HG02763 (cell line): Measurements from ENCODE around the gene IQSEC3.

Experiments
- ATAC-seq: cut with Tn5 transposase; IDR thresholded peaks from one replicate; pipeline ENCODE4 v1.9.1; 2021; ENCODE audit warnings: mild to moderate bottlenecking, moderate library complexity; ENCODE audit not compliant: unreplicated experiment

Gene IQSEC3

DNA sequence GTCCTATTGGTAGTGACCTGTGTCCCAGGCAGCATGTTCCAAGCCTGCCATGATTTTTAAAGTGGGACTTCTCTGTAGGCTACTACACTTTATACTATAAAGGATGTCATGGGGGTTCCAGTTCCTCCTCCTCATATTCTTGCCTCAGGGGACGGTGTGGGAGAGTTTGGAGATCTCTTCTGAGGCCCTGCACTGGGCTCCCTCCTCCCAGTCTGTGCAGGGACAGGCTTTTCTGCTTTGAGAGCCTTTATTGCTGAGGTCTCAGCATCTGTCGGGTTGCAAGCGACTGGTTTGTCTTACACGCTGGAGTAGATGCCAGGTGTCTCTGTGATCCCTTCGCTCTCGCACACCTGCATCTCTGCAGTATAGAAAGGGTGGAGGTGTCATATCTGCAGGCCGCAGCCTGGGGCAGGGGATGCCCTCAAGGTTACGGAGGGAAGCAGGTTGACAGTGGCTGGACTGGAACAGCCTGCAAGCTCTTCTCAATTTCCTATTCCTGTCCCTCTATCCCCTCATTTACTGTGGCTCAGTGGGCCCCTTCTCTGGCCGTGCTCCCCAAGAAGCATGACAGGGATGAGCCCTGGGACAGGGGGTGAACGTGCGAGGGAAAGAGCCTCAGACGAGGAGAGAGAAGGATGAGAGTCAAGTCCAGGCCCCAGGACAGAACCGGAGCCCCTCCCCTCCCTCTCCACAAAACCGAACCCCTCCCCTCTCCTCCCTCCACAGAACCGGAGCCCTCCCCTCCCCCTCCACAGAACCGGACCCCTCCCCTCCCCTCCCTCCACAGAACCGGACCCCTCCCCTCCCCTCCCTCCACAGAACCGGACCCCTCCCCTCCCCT is 96.1 kb downstream of the IQSEC3 start:
- ATAC-seq = no peak

DNA sequence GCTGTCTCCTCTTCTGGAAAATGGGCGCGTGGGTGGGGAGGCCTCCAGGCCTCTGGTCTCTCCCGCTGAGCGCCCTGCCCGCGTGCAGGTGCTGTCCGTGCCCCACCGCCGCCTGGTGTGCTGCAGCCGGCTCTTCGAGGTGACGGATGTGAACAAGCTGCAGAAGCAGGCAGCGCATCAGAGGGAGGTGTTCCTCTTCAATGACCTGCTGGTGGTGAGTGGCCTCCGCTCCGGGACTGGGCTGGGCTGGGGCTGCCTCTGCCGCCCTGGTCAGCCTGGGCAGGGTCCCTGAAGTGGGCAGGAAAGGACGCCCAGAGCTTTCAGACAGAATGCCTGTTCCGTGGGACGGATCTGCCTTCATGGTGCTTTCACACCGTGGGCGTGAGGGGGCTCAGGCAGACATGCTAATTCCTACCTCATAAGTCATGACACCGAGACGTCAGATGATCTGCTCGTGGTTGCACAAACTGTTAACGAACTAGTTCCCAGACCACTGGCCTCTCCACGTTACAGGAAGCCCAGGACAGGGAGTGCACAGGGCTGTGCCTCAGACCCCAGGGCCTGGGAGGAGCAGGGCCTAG is 96.9 kb downstream of the IQSEC3 start:
- no peak for ATAC-seq

DNA sequence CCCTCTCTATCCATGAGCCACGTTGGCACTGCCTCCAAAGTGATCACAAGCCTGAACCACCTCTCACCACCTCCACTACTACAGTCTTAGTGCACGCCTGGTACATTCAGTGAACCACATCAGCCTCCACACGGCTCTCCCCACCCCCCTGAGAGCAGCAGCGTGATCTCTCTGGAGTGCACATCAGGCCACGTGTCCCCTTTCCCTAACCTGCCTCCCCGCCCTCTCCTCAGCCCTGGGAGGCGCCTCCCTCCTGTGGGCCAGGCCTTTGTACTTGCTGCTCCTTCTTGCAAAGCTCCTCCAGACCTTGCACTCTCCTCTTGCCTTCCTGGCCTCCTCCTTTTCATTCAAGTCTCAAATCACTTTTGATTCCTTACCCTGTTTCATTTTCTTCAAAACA is 97.6 kb downstream of the IQSEC3 start:
- no peak for ATAC-seq

DNA sequence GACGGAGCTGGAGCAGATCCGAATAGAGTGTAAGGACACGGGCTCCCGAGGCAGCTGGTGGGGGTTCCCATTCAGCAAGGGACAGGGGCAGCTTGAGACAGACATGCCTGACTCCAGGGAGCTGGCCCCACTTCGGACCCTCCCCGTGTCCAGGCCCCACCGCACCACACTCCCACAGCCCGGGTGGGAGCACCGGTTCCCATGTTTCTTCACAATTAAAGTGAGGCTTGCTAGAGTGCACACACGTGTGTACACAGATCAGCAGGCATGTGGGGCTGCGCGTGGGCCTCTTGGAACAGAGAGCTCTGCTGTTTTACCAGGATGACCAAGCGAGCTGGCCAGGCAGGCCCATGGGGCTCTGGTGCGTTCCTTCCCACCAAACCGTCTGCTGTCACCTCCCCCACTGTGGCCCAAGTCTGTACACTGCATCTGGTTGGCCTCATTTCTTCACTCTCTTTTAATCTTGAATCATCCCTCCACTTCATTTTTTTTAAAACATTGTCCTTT is 99.3 kb downstream of the IQSEC3 start:
- ATAC-seq = no peak

DNA sequence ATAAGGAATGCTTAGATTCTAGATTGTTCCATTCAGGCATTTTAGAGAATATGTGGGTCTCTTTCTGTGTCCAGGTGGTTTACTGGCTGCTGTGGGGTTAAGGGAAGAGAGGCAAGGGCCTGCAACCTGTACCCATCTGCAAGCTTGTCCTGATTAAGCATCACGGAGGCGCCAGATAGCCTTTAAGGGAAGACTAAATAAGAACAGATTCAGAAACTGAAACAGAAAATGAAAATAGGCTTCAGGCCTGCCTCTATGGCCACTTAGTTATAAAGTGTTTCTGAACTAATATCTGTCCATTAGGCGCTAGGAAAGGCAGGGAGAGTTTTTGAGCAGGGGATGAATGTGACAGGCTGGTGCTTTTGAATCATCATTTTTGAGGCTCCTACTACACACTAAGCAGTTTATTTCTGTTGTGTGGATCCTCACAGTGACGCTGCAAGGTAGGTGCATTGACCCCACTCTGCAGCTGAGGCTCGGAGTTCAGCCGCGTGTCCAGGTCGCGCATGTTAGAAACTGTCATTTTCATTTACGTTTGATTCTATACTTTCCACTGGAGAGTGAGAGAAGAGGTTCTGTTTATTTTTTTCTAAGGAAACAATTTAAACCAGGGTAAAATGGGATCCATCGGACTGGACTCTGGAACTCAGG is 100.0 kb downstream of the IQSEC3 start:
- ATAC-seq = no peak

DNA sequence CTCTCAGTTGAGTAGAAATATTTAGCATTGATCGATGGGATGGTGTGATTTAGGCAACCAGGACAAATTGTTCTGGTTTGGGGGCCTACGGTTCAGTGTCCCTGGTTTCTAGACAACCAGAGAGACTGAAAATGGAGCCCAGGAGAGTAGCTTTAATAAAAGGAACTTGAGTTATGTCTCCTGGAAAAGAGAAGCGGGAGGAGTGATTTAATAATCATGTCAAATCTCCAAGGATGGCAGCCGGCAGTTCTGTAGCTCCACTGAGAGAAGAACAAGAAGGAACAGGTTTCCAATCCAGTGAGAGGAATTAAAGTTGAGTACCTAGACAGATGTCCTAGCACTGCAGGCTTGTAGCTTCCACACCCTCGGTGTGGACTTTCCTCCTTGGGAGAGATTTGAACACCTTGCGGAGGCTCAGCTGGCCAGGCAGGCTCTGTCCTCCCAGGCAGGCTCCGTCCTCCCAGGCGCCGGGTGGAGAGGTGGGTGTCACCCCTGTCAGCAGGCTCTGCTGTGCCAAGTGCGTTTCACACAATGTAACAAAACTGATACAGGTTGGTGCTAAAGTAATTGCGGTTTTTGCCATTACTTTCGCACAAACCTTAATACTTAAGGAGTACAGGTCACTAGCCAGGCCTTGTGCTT is 101.5 kb downstream of the IQSEC3 start:
- no peak for ATAC-seq

DNA sequence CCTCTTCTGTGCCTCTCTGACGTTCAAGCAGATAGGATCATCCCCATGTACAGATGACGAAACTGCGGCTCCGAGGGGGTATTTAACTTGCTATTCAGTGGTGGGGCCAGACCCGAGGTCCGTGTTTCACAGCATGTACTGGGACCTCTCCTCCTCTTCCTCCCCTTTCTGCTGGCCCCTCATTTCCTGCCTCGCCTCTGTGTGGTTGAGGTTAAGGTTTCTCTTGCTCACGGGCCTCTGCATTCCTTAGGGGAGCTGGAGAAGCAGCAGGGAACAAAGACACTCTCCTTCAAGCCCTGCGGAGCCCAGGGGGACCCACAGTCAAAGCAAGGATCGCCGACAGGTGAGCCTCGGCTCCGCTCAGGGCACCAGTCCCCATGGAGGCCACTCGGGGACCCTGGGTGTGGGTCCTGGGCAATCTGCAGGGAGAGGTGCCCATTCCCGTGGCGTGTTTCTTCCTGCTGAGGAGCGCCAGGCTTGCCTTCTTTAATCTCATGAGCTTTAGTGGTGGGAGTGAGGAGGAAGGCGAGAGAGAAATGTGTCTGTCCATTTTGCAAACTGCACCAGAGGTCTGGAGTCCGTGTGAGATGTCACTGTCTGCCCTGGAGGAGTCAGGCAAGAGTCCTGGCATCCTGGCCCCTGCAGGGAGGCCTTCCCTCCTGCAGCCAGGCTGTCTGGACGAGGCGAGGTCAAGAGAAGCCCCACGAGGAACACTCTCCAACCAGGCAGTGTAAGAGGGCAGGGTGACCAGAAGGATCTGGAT is 102.4 kb downstream of the IQSEC3 start:
- no peak for ATAC-seq

DNA sequence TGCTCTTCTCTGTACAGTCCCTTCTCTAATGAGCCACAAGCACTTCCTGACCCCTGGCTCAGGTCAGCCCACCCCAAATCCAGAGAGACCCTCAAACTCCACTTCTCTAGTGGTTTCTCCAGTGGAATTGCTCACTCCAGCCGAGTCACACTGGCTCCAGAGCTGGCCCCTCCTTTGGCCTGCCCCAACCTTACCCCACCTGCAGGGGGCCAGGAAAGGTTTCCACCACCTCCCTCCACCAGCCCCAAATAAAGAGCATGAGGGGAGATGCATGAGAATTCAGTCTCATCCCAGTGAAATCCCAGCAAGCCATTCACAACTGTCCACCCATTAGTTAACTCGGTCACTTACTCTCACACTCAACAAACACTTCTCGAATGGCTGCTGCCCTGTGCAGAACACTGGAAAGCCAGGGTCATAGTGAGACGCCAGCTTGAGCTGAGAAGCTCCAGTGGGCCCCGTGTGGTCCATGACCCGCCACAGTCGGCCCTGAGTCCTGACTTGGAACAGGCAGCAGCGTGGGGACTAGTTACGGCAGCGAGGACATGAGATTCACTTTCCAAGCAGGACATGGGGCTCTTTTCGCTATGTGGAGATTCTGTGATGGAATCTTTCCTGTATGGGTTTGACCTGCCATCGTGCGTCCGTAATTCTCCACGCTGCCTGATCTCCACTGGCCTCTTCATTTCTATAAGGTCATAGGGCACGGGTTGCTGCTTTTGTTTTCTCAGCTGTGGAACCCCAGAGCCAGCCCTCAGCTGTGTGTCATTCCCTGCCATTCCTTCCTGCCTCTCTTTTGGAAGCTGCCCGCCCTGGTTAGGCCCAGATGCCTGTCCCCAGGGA is 103.2 kb downstream of the IQSEC3 start:
- ATAC-seq = no peak

DNA sequence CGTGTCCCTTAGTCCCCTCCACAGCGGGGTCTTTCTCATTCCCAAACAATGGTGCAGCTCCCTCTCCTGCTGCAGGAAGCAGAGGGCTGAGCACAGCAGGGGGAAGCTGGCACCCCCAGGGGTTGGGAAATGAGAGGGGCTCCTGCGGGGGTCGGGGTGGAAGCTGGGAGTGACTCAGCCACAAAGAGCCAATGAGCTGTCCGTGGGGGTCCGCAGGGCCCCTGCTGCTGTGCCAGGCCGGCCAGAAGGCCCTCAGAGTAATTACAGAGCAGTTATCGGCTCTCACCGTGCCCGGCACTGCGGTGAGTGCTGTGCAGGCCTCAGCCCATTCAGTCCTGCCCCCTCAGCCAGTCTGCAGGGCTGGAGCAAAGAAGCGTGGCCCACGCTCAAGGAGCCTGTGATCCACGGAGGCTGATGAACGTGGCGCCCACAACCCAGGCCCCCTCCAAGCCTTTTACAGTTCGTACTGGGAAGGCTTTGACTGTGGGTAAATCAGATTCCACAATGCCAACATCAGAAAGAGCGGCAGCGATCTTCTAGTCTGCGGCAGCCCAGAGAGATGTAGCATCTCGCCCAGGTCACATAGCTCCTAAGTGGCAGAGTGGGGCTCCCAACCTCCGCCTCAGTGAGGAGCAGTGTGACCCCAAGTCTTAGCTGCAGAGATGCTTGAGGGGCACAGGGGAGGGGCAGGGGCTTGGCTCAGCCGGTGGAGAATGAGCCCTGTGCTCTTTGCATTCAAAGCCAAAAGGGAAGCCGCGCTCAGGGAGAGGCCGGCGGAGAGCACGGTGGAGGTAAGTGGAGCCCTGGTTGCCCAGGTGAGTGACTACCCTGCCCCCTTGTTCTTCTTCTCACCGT is 104.0 kb downstream of the IQSEC3 start:
- no peak for ATAC-seq

DNA sequence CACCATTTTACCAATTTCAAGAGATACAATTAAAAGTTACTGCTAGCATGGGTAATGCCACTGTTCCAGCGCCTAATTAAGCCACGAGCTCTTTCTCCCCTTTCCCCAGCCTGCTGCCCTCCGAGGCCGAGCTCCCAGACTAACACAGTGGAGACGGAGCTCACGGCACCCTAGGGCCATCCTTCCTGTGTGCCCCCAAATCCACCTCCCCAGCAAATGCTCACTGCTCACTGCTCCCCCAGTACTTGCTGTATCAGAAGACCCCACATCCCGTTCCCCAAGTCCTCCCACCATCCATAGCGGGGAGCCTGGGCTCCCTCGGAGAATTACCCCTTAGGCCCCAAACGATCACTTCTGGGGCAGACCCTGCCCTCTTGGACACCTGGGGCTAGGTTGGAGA is 104.7 kb downstream of the IQSEC3 start:
- ATAC-seq = no peak

DNA sequence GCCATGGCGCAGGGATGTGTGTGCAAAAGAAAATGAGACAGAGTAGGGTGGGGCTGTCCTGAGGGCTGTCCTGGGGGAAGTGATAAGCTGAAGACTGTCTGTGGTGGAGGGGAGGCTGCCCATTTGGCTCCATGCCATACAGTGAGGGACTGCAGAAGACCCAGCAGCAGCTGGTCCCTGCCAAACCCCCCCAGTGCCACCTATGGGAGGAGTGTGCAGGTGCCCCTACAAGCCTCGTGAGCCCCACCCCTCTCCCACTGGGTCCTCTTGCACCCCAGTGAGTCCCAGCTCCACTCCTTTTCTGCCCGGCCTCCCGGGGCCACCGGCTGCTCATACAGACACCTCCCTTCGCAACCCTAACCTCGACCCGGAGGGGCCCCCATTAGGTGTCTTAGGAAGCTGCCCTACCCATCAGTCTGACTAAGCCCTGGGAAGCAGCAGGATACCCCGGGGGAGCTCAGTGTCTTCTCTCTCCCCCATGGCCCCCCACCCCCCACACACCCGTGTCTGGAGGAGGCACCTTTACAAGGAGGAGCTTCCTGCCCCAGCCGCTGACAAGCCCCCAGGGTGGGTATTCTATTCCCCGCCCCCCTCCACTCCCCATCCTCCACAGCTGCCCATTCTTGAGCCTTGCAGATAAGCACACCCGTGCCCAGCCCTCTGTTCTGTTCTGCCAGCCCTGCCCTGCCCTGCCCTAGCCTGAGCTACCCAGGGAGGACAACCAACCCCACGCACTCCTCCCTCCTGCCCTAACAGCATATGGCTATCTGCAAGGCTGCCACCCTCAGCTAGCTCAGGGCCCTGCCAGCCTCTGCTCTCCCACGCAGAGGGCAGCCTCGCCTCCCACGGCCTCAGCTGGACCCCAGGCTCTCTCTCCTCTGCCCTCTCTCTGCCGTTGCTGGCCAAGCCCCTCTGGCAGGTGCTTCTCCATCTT is 105.4 kb downstream of the IQSEC3 start:
- no peak for ATAC-seq

DNA sequence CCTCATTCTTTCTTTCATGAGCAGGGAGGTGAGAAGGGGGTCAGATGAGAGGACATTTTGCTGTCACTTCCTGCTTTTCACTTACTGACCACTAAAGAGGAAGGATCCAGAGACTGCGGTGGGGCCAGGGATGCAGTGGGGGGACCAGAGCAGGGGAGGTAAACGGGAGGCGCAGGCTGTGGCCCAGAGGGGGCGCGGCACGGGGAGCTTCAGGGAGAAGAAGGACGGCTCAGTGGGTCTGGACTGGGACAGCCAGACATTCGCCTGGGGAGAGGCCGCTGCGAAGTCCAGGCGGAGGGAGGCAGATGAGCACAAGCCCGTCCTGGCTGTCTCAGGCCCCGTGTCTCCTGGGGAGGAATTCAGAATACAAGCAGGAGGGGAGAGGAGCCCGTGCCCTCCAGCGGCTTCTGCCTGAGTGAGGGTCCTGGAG is 106.2 kb downstream of the IQSEC3 start:
- no peak for ATAC-seq

DNA sequence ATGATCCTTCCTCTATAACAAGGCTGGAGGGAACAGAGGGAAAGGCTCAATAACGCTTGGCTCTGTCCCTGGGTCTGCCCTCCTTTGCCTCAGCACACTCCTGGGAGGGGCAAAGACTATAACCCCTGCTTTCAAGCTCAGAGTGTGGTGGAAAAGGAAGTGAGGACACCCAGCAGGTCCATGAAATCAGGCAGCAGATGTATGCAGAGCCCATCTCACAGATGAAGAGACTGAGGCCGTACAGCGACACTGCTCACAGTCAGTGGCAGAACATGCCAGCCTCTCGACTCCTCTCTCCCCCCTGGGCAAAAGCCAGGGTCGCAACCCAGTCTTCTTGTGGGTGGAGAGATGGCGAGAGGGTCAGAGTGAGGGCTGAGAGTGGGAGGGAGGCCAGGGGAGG is 107.6 kb downstream of the IQSEC3 start:
- ATAC-seq = no peak

DNA sequence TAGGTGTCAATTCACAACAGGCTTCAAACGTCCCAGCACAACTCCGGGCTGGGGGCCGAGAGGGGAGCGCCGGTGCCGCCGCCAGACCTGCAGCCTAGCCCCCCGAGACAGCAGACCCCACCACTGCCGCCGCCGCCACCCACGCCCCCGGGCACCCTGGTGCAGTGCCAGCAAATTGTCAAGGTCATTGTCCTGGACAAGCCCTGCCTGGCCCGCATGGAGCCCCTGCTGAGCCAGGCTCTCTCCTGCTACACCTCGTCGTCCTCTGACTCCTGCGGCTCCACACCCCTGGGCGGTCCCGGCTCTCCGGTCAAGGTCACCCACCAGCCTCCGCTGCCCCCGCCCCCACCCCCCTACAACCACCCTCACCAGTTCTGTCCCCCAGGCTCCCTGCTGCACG is 108.0 kb downstream of the IQSEC3 start:
- ATAC-seq = no peak

DNA sequence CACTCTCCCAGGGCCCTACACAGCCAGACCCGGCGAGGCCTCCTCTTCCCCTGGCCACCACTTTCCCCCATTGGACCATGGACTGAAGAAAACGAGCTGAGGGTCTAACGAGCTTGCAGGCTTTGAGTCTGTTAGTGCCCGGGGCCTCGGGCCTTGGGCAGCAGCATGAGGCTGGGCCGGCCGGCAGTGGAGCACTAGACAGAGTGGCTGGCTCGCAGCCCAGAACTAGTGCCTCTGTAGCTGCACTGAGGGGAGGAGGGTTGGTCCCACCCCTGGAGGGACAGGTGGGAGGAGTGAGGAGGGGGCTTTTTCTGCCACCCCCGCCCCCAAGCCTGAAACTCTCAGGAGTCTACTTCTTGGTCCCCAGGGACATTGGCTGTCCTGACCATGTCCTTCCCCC is 108.7 kb downstream of the IQSEC3 start:
- ATAC-seq = no peak

DNA sequence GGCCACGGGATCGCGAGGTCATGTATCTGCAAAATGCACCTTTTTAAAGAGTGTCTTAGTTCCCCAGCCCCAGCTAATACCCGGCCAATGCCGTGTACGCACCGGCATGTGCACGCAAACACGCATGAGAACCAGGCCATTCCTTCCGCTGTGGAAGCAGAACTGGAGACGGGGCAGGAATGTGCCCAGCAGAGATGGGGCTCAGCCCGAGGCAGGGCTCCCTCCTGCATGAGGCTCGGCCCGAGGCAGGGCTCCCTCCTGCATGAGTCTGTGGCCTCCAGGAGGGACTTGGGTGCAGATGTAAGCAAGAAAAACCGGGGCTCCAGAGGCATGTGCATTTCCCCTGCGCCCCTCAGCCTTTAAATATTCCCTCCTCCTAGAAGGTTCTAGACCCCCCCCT is 109.2 kb downstream of the IQSEC3 start:
- ATAC-seq = no peak

DNA sequence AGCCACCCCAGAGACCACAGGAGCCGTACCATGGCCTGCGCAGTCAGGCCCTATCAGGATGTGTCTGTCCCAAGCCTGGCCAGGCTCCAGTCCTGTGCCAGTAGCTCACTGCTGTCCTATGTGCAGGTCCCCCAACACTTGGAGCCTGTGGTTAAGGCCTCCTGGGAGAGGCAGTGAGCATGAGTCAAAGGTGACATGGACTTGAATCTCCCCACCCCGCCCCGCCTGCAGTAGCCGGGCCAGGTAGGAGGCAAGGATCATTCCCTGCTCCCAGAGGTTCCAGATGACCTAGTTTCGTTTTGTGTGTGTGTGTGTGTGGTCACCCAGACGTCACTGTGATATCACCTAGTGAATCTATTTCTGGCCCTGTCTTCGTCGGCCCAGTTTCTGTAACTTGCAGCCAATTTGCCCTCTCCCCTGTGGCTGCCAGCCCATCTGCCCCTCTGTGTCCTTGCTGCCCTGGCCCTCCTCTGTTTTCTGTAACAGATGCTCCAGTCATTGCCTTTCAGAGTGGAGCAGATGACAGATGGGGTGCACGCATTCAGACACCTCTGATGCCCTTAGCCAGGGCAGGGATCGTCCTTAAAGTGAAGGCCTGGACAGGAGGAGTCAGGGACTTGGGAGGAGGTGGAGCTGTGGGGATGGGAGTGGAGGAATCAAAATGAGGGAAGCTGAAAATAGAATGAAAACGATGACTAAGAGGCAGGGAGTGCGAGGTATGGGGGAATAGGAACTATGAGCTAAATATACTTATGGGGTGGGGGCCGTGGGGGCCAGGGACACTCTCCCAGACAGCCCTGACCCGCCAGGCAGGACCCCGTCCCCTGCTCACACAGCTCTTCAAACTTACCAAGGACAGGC is 110.0 kb downstream of the IQSEC3 start:
- ATAC-seq = no peak
